Measurements from ENCODE around the gene NEURL4. TPM values are rescaled to one million over a fixed set of nuclear protein-coding genes. Genes with fewer than 3 reads are reported as not detected.
"Not testable (repeated sequence)": the region's sequence is repeated elsewhere in the genome, so short reads cannot be mapped to it uniquely, and the experiment has no call there.

The NEURL4 gene
- total RNA-seq, 1 experiment from 2014 or later: 81.7 TPM

GRCh38 chr17:7369825-7370224 is 40.7 kb upstream of the NEURL4 start:
- POLR2A ChIA-PET (ENCODE audit: low non-redundant PET): no interaction called here
- TF ChIP-seq CTCF (conservative IDR thresholded peaks at IDR 0.05; ENCODE audit: low read depth, low read length) (no peak), EZH2 (IDR thresholded peaks at IDR 0.05; ENCODE audit: borderline replicate concordance, low read depth, low read length, poor library complexity, severe bottlenecking) (no peak)

GRCh38 chr17:7368599-7368994 is 39.5 kb upstream of the NEURL4 start:
- H3K36me3 ChIP-seq (ENCODE audit: insufficient read depth, low read length, poor library complexity, severe bottlenecking); POLR2A ChIA-PET (ENCODE audit: low non-redundant PET); DNase-seq (ENCODE audit: low spot score); intact Hi-C loops (cut with micrococcal nuclease; ENCODE audit: unreplicated experiment); H3K4me1 ChIP-seq (ENCODE audit: insufficient read depth, low read length, poor library complexity, severe bottlenecking); H3K27me3 ChIP-seq (replicated peaks; ENCODE audit: insufficient read depth, low read depth, low read length, poor library complexity); H3K9me3 ChIP-seq (ENCODE audit: low read depth, low read length, poor library complexity, severe bottlenecking); H3K4me3 ChIP-seq (ENCODE audit: low read depth, low read length, poor library complexity, severe bottlenecking); BruUV-seq (replicated peaks); H3K27ac ChIP-seq (ENCODE audit: low read depth, low read length, poor library complexity, severe bottlenecking): not testable (repeated sequence)
- CTCF ChIA-PET: interaction anchor here (1.6 kb wide), 1 partner anchor 13 kb away, joined by 3 read pairs; no protein-coding TSS in a partner anchor

More at GRCh38 chr17:7369825-7370224, 40.7 kb upstream of the NEURL4 start:
- Histone ChIP-seq H3K27me3 (replicated peaks; ENCODE audit: insufficient read depth, low read depth, low read length, poor library complexity) (no peaks in the 10 kb centered on the region), H3K4me1 (ENCODE audit: insufficient read depth, low read length, poor library complexity, severe bottlenecking) (no peaks in the 10 kb centered on the region), H3K9me3 (ENCODE audit: low read depth, low read length, poor library complexity, severe bottlenecking) (no peaks in the 10 kb centered on the region), H3K36me3 (ENCODE audit: insufficient read depth, low read length, poor library complexity, severe bottlenecking) (no peaks in the 10 kb centered on the region), H3K4me3 (ENCODE audit: low read depth, low read length, poor library complexity, severe bottlenecking) (no peak overlapping the region), H3K27ac (ENCODE audit: low read depth, low read length, poor library complexity, severe bottlenecking) (no peak overlapping the region)
- intact Hi-C loops (cut with micrococcal nuclease; ENCODE audit: unreplicated experiment): no loop called here
- DNase-seq (ENCODE audit: low spot score): no peak
- CTCF ChIA-PET: interaction anchor here (1.6 kb wide), 1 partner anchor 14 kb away, joined by 3 read pairs; no protein-coding TSS in a partner anchor
- BruUV-seq (replicated peaks): no TSS peak

- no peak overlapping the region for H3K27ac ChIP-seq (ENCODE audit: low read depth, low read length, poor library complexity, severe bottlenecking)
- no peak for DNase-seq (ENCODE audit: low spot score)
- no peaks in the 10 kb centered on the region for H3K4me1 ChIP-seq (ENCODE audit: insufficient read depth, low read length, poor library complexity, severe bottlenecking)
- TF ChIP-seq EZH2 (IDR thresholded peaks at IDR 0.05; ENCODE audit: borderline replicate concordance, low read depth, low read length, poor library complexity, severe bottlenecking): no peak
- TF ChIP-seq CTCF (conservative IDR thresholded peaks at IDR 0.05; ENCODE audit: low read depth, low read length): no peak
- no peaks in the 10 kb centered on the region for H3K9me3 ChIP-seq (ENCODE audit: low read depth, low read length, poor library complexity, severe bottlenecking)
- no TSS peak for BruUV-seq (replicated peaks)
- intact Hi-C loops (cut with micrococcal nuclease; ENCODE audit: unreplicated experiment): no loop called here
- ChIA-PET CTCF (no interaction called here), POLR2A (ENCODE audit: low non-redundant PET) (no interaction called here)
- no peaks in the 10 kb centered on the region for H3K27me3 ChIP-seq (replicated peaks; ENCODE audit: insufficient read depth, low read depth, low read length, poor library complexity)
- H3K36me3 ChIP-seq (ENCODE audit: insufficient read depth, low read length, poor library complexity, severe bottlenecking): no peaks in the 10 kb centered on the region
- H3K4me3 ChIP-seq (ENCODE audit: low read depth, low read length, poor library complexity, severe bottlenecking): no peak overlapping the region
Observed at GRCh38 chr17:7367918-7368598, 38.9 kb upstream of the NEURL4 start.

- no peaks in the 10 kb centered on the region for H3K4me1 ChIP-seq (ENCODE audit: insufficient read depth, low read length, poor library complexity, severe bottlenecking)
- no peak for DNase-seq (ENCODE audit: low spot score)
- H3K4me3 ChIP-seq (ENCODE audit: low read depth, low read length, poor library complexity, severe bottlenecking): no peak overlapping the region
- intact Hi-C loops (cut with micrococcal nuclease; ENCODE audit: unreplicated experiment): no loop called here
- H3K9me3 ChIP-seq (ENCODE audit: low read depth, low read length, poor library complexity, severe bottlenecking): no peaks in the 10 kb centered on the region
- H3K27me3 ChIP-seq (replicated peaks; ENCODE audit: insufficient read depth, low read depth, low read length, poor library complexity): no peaks in the 10 kb centered on the region
- CTCF ChIA-PET: no interaction called here
- no peaks in the 10 kb centered on the region for H3K36me3 ChIP-seq (ENCODE audit: insufficient read depth, low read length, poor library complexity, severe bottlenecking)
- POLR2A ChIA-PET (ENCODE audit: low non-redundant PET): no interaction called here
- TF ChIP-seq CTCF (conservative IDR thresholded peaks at IDR 0.05; ENCODE audit: low read depth, low read length): no peak
- TF ChIP-seq EZH2 (IDR thresholded peaks at IDR 0.05; ENCODE audit: borderline replicate concordance, low read depth, low read length, poor library complexity, severe bottlenecking): no peak
- BruUV-seq (replicated peaks): no TSS peak
- H3K27ac ChIP-seq (ENCODE audit: low read depth, low read length, poor library complexity, severe bottlenecking): no peak overlapping the region
Observed at GRCh38 chr17:7367083-7367482, 37.9 kb upstream of the NEURL4 start.

GRCh38 chr17:7365963-7366362 is 36.8 kb upstream of the NEURL4 start:
- H3K4me3 ChIP-seq (ENCODE audit: low read depth, low read length, poor library complexity, severe bottlenecking); intact Hi-C loops (cut with micrococcal nuclease; ENCODE audit: unreplicated experiment); H3K36me3 ChIP-seq (ENCODE audit: insufficient read depth, low read length, poor library complexity, severe bottlenecking); H3K9me3 ChIP-seq (ENCODE audit: low read depth, low read length, poor library complexity, severe bottlenecking); DNase-seq (ENCODE audit: low spot score); H3K27me3 ChIP-seq (replicated peaks; ENCODE audit: insufficient read depth, low read depth, low read length, poor library complexity); H3K27ac ChIP-seq (ENCODE audit: low read depth, low read length, poor library complexity, severe bottlenecking); H3K4me1 ChIP-seq (ENCODE audit: insufficient read depth, low read length, poor library complexity, severe bottlenecking); CTCF ChIA-PET; POLR2A ChIA-PET (ENCODE audit: low non-redundant PET); BruUV-seq (replicated peaks): not testable (repeated sequence)

All from A673 (cell line).